GM18499 (cell line): ENCODE measurements around the gene PGBD2.
A peak's percentile ranks its signal among the peaks of the same experiment; 100 is the strongest.
"Not testable (repeated sequence)": the region's sequence is repeated elsewhere in the genome, so short reads cannot be mapped to it uniquely, and the experiment has no call there.

Experiments used
- ATAC-seq: cut with Tn5 transposase; IDR thresholded peaks from one replicate; pipeline ENCODE4 v1.9.1; 2021; ENCODE audit warnings: moderate number of reproducible peaks; ENCODE audit not compliant: insufficient read depth, unreplicated experiment

PGBD2 gene

DNA sequence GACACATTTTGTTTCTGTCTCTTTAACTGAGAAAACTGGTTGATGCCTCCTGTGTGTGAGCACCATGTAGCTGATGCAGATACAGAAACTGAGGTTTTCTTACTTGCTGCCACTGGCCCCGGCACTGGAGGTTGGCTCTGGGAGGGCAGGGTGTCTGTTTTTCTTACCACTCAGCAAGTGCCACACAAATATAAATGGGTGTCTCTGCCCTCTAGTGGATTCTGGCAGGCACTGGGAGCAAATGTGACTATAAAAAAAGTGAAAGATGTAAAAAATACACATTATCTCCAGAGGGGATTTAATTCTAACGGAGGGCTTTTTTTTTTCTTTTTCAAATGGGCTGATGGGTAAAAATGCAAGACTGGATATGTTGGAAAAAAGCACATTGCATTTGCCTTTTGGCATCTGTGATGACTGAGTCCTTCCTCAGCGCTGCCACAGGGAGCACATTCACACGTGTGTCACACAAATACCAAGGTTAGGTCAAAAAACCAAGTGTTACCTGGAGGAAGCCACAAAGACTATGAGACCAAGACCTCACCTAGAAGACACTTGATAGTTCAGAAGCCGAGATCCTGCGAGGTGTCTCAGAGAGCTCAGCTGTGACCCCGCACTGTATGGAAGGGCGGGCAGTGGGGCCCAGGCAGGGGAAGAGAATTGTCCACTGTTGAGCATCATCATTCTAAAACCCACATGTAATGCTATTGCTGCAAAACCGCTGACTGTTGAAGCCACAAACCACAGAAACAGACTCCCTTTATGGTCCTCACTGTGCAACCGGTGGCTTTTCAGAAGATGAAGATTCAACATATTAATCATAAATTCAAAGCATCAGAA is 18.9 kb downstream of the PGBD2 start:
- peak; percentile 56 for ATAC-seq

DNA sequence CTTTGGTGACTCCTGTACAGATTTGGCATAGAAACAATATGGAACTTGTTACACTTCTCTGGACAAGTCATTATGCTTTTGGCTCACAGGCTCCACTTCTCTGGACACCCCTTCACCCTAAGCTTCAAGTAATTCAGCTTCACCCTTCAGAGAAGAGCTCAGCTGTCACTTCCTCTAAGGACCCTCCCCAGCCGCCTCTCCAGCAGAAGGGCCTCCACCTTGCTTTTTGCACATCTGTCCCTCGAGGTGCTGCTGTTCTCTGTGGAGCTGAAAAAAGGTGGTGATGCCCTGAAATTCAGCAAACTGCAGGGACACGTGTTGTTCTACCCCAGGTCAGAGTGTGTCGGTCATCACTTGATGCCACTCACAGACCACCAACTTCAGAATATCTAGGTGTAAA is 19.8 kb downstream of the PGBD2 start:
- not testable (repeated sequence) for ATAC-seq

DNA sequence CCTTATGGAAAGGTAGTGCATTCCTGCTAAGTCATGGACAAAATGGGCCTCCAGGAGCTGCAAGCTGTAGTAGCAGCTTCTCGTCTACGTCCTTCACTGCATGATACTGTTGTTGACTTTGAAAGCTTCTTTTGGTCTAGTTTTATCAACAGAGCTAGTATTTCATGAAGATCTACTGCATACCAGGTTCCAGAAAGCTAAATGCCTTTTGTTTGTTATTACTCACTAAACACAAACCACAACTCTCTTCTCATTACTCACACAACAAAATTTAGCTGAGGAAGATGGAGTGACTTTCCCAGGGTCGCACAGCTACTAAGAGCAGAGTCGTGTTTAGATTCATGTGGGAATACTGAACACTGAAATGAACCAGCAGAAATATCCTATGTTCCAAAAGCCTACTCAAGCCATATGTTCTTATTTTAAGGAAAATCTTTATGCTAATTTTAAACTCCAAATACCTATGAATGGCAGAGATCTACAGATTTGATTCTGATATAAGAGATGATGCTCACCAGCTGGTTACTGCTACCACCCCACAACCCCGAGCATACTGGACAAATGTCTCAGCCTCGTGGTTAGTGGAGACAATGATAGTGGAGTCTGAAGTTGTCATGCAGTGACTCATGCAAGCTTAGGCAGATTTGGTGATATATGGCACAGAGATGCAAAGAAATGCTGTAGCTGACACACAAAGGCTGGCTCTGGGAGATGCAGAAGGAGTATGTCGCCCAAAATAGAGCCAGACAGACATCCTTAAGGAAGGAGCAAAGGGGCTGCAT is 20.6 kb downstream of the PGBD2 start:
- no peak for ATAC-seq

DNA sequence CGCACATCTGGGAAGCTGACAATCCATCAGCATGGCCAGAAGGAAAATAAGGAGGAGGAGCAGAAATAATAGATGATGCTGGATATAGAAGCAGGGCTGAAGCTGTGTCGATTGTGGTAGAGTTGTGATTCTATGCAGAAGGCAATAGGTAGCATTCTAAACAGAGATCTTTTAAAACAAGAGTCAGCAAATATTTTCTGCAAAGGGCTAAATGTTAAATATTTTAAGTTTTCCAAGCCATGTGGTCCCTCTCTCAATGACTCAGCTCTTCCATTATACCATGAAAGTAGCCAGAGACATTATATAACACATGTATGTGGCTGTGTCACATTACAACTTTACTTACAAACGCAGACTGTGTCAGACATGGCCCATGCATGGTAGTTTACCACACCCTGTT is 21.2 kb downstream of the PGBD2 start:
- not testable (repeated sequence) for ATAC-seq

DNA sequence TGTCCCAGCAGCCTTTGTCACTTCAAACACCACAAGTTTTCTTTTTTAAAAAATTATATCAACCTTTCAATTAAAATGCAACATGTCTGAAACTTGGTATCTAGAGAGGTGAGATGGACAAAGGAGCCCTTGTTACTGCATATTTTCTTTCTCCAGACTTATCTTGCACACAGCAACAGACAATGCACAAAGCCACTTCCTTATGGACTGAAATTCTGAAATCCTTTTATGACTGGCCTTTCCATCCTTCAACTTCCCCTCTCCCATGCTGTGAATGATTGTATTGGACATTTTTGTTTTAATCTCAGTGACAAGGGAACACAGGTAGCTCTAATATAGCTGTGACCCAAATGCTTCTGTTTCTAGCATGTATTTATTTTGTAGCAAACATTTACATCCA is 22.1 kb downstream of the PGBD2 start:
- ATAC-seq: not testable (repeated sequence)

DNA sequence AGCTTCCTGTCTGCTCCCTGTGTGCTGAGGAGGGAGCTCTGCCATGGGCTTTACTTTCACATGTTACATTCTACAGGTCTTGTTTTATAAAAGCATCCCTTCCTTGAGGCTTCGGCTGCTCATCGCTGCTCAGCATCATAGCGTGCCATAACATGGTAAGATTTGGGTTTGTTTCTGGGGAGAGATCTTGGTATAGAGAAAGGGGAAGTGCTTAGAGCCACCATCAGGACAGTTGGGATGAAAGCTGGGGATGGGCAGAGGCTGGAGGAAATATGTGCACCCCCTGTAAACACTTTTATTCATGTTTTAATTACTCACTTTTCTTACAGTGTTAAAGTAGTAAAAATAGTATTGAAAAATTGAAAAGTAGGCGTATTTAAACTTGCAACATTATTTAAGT is 24.0 kb downstream of the PGBD2 start:
- ATAC-seq: not testable (repeated sequence)

DNA sequence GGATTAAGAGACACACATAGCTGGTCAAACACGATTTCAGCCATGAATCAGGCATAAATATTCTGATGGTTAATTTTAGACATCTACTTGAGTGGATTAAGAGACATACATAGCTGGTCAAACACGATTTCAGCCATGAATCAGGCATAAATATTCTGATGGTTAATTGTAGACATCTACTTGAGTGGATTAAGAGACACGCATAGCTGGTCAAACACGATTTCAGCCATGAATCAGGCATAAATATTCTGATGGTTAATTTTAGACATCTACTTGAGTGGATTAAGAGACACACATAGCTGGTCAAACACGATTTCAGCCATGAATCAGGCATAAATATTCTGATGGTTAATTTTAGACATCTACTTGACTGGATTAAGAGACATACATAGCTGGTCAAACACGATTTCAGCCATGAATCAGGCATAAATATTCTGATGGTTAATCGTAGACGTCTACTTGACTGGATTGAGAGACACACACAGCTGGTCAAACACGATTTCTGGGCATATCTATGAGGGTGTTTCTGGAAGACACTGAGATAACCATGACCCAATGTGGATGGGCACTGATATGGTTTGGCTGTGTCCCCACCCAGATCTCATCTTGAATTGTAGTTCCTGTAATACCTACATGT is 32.3 kb downstream of the PGBD2 start:
- not testable (repeated sequence) for ATAC-seq

DNA sequence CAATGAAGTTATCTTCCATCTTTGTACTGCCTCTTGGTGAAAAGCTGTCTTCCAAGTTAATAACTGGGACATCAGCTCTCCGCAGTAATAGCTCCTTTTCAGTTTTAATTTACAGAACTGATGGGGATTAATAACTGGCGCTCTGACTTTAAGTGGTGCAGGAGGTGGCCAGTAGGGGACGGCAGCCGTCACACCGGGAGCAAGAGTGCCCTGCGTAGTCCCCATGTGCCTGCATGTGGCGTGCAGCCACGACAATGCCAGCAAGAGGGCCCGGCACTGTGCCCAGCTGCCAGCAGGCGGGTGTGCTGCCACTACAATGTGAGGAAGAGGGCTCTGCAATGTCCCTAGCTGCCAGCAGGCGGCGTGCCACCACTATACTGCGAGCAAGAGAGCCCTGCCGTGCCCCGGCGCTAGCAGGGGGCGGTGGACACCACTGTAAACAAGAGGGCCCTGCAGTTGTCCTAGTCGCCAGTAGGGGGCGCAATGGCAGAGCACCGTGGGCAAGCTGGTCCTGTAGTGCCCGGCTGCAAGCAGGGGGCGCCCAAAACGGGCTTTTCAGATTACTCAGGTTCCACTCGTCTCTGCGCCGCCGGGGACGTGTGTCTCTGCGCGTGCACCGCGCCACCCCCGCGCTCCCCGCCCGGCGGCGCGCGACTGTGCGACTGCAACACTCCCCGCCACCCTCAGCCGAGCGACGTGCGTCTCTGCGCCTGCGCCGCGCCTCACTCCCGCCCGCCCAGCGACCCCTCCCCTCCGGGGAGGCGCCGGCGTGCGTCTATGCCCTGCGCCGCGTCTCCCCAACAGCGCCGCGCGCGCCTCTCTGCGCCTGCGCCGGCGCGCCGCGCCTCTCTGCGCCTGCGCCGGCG is 38.3 kb downstream of the PGBD2 start:
- not testable (repeated sequence) for ATAC-seq

DNA sequence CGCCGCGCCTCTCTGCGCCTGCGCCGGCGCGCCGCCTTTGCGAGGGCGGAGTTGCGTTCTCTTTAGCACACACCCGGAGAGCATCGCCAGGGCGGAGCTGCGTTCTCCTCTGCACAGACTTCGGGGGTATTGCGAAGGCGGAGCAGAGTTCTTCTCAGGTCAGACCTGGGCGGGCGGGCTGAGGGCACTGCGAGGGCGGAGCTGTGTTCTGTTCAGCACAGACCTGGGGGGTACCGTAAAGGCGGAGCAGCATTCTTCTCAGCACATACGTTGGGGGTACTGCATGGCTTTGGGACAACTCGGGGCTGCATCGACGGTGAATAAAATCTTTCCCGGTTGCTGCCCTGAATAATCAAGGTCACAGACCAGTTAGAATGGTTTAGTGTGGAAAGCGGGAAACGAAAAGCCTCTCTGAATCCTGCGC is 39.0 kb downstream of the PGBD2 start:
- not testable (repeated sequence) for ATAC-seq

DNA sequence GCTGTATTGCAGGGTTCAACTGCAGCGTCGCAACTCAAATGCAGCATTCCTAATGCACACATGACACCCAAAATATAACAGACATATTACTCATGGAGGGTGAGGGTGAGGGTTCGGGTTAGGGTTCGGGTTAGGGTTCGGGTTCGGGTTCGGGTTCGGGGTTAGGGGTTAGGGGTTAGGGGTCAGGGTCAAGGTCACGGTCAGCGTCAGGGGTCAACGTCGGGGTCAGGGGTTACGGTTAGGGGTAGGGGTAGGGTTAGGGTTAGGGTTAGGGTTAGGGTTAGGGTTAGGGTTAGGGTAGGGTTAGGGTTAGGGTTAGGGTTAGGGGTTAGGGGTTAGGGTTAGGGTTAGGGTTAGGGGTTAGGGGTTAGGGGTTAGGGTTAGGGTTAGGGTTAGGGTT is 39.4 kb downstream of the PGBD2 start:
- ATAC-seq: not testable (repeated sequence)

DNA sequence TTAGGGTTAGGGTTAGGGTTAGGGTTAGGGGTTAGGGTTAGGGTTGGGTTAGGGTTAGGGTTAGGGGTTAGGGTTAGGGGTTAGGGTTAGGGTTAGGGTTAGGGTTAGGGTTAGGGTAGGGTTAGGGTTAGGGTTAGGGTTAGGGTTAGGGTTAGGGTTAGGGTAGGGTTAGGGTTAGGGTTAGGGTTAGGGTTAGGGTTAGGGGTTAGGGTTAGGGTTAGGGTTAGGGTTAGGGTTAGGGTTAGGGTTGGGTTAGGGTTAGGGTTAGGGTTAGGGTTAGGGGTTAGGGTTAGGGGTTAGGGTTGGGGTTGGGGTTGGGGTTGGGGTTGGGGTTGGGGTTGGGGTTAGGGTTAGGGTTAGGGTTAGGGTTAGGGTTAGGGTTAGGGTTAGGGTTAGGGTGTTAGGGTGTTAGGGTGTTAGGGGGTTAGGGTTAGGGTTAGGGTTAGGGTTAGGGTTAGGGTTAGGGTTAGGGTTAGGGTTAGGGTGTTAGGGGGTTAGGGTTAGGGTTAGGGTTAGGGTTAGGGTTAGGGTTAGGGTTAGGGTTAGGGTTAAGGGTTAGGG is 39.9 kb downstream of the PGBD2 start:
- ATAC-seq: not testable (repeated sequence)
